HL-60 (cell line): ENCODE data around the gene RTN4RL1.
"Not testable (repeated sequence)": the region's sequence is repeated elsewhere in the genome, so short reads cannot be mapped to it uniquely, and the experiment has no call there.

ENCODE experiments used
- DNase-seq, 2 experiments: peaks; one replicate each; pipeline ENCODE4 v3.0.0-alpha.2; 2010 to 2020; ENCODE audit warnings: low read depth in 1 of 2, low spot score in 1 of 2
- H3K27ac ChIP-seq: fragments of 250-450 bp; sonication (Bioruptor Pico); replicated peaks from 2 replicates; pipeline ENCODE4 v1.5.1; 2020; ENCODE audit warnings: mild to moderate bottlenecking, moderate library complexity
- H3K27me3 ChIP-seq: fragments of 250-450 bp; sonication (Bioruptor Pico); 2 replicates; pipeline ENCODE4 v1.5.1; 2021; ENCODE audit warnings: mild to moderate bottlenecking, moderate library complexity; ENCODE audit not compliant: insufficient read depth, poor library complexity, severe bottlenecking
- H3K4me3 ChIP-seq: replicated peaks from 2 replicates; pipeline ENCODE4 v1.5.1; 2011; ENCODE audit warnings: mild to moderate bottlenecking, control low read depth, low read length; ENCODE audit not compliant: insufficient read depth
- CTCF ChIP-seq: IDR thresholded peaks from one replicate; pipeline ENCODE4 v1.5.1; 2011; ENCODE audit warnings: low read length, control low read depth, inconsistent platforms; ENCODE audit not compliant: insufficient read depth
- GABPA ChIP-seq: IDR thresholded peaks from 2 replicates; pipeline ENCODE4 v1.6.1; 2012; ENCODE audit warnings: low read depth
- POLR2AphosphoS5 ChIP-seq: IDR thresholded peaks from 2 replicates; pipeline ENCODE4 v1.6.1; 2012; ENCODE audit warnings: low read depth
- REST ChIP-seq: IDR thresholded peaks from 2 replicates; pipeline ENCODE4 v1.6.1; 2012; ENCODE audit warnings: low read depth; ENCODE audit not compliant: insufficient replicate concordance
- SPI1 ChIP-seq: IDR thresholded peaks from 2 replicates; pipeline ENCODE4 v1.6.1; 2012; ENCODE audit warnings: low read depth, mild to moderate bottlenecking, borderline replicate concordance

Gene RTN4RL1

GRCh38 chr17:1897105-1897656, 128.0 kb downstream of the RTN4RL1 start:
- TF ChIP-seq REST = no peak
- no peak for TF ChIP-seq SPI1
- TF ChIP-seq GABPA = no peak
- no peak for TF ChIP-seq CTCF
- no peak for TF ChIP-seq POLR2AphosphoS5
- DNase-seq = no peak
- Histone ChIP-seq H3K27ac (no peak overlapping the region), H3K4me3 (no peak overlapping the region), H3K27me3 (no peaks in the 10 kb centered on the region)

GRCh38 chr17:1896243-1897104, 128.7 kb downstream of the RTN4RL1 start:
- H3K27me3 ChIP-seq = no peaks in the 10 kb centered on the region
- no peak for DNase-seq
- TF ChIP-seq POLR2AphosphoS5 = no peak
- TF ChIP-seq REST = no peak
- TF ChIP-seq GABPA = no peak
- TF ChIP-seq CTCF = no peak
- TF ChIP-seq SPI1 = no peak
- no peak overlapping the region for H3K27ac ChIP-seq
- no peak overlapping the region for H3K4me3 ChIP-seq

GRCh38 chr17:1895479-1895878, 129.7 kb downstream of the RTN4RL1 start:
- H3K27me3 ChIP-seq, DNase-seq, H3K27ac ChIP-seq, H3K4me3 ChIP-seq: not testable (repeated sequence)

- H3K27me3 ChIP-seq = no peaks in the 10 kb centered on the region
- H3K4me3 ChIP-seq = no peak overlapping the region
- no peak for TF ChIP-seq SPI1
- TF ChIP-seq POLR2AphosphoS5 = no peak
- TF ChIP-seq CTCF = no peak
- DNase-seq = no peak
- H3K27ac ChIP-seq = no peak overlapping the region
These were observed 130.3 kb downstream of the RTN4RL1 start for GRCh38 chr17:1894753-1895339.
